HepG2 (cell line): ENCODE results near the gene PGA5. TPM values are rescaled to one million over a fixed set of nuclear protein-coding genes. Genes with fewer than 3 reads are reported as not detected.

Experiments used
- EZH2 ChIP-seq: conservative IDR thresholded peaks from 2 replicates; pipeline ENCODE4 v1.6.1; 2012; ENCODE audit warnings: mild to moderate bottlenecking, low read depth, low read length, moderate library complexity
- FIP1L1 ChIP-seq: fragments of 200-400 bp; formaldehyde crosslinking; IDR thresholded peaks from 2 replicates; pipeline ENCODE4 v1.6.1; 2018; ENCODE audit warnings: low read depth, mild to moderate bottlenecking, low read length, moderate library complexity, borderline replicate concordance; ENCODE audit not compliant: insufficient read depth
- MEIS1 ChIP-seq: sonication (generic); formaldehyde crosslinking; IDR thresholded peaks from 2 replicates; pipeline ENCODE4 v1.9.0; 2021; ENCODE audit warnings: mild to moderate bottlenecking, missing genetic modification reagents, moderate library complexity, borderline replicate concordance
- TGIF2 ChIP-seq: IDR thresholded peaks from 2 replicates; pipeline ENCODE4 v1.6.1; 2016; ENCODE audit warnings: control low read depth, missing compliant biosample characterization
- XBP1 ChIP-seq: sonication (generic); formaldehyde crosslinking; IDR thresholded peaks from 2 replicates; pipeline ENCODE4 v1.5.0; 2020; ENCODE audit warnings: missing genetic modification reagents
- ZC3H13 ChIP-seq: sonication (generic); formaldehyde crosslinking; IDR thresholded peaks from 2 replicates; pipeline ENCODE4 v1.8.1; 2023; ENCODE audit warnings: mild to moderate bottlenecking, missing genetic modification reagents, moderate library complexity
- ZNF317 ChIP-seq: sonication (generic); formaldehyde crosslinking; IDR thresholded peaks from 2 replicates; pipeline ENCODE4 v1.5.0; 2020; ENCODE audit warnings: mild to moderate bottlenecking, missing genetic modification reagents
- ZNF772 ChIP-seq: sonication (generic); formaldehyde crosslinking; IDR thresholded peaks from 2 replicates; pipeline ENCODE4 v1.5.0; 2020; ENCODE audit warnings: mild to moderate bottlenecking, missing genetic modification reagents
- ZNF883 ChIP-seq: sonication (generic); formaldehyde crosslinking; IDR thresholded peaks from 2 replicates; pipeline ENCODE4 v1.5.1; 2020; ENCODE audit warnings: mild to moderate bottlenecking, missing genetic modification reagents; ENCODE audit errors: not compliant biosample characterization
- polyA plus RNA-seq, 8 experiments: library from polyadenylated mRNA; depleted of rRNA in 3 of 8; stranded (reverse) in 7 of 8; unstranded in 1 of 8; fragments of >200 nt; fragmentation: Illumina TruSeq in 4 of 8; extraction: Trizol in 4 of 8; gene quantifications; 2 replicates each; pipeline versions ENCODE4 v1.2.1 to v1.2.3, GENCODE V29; 2011 to 2016; ENCODE audit warnings: low read depth in 4 of 8, missing spikeins in 1 of 8, mixed read lengths in 1 of 8; ENCODE audit not compliant: insufficient read depth in 1 of 8
- total RNA-seq, 5 experiments: library from RNA; depleted of rRNA; stranded (reverse); fragments of >200 nt; fragmentation: Illumina TruSeq; extraction: Trizol; gene quantifications; 2 replicates each; pipeline ENCODE4 v1.2.3, GENCODE V29; 2016; ENCODE audit warnings: low read depth in 1 of 5
- TF ChIP-seq, protein P1 (sequence below): sonication (generic); formaldehyde crosslinking; IDR thresholded peaks from 2 replicates; pipeline ENCODE4 v1.5.0; 2020; ENCODE audit warnings: mild to moderate bottlenecking, missing genetic modification reagents
- TF ChIP-seq, protein P2 (sequence below): sonication (generic); formaldehyde crosslinking; IDR thresholded peaks from 2 replicates; pipeline ENCODE4 v1.4.0; 2020; ENCODE audit warnings: missing genetic modification reagents, mild to moderate bottlenecking, borderline replicate concordance
- TF ChIP-seq, protein P3 (sequence below): sonication (generic); formaldehyde crosslinking; conservative IDR thresholded peaks from 2 replicates; pipeline ENCODE4 v1.4.0; 2020; ENCODE audit warnings: mild to moderate bottlenecking, missing genetic modification reagents, moderate library complexity
- TF ChIP-seq, protein P4 (sequence below): IDR thresholded peaks from 2 replicates; pipeline ENCODE4 v1.6.1; 2012; ENCODE audit warnings: inconsistent platforms
- TF ChIP-seq, protein P5 (sequence below): sonication (generic); formaldehyde crosslinking; IDR thresholded peaks from 2 replicates; pipeline ENCODE4 v1.4.0; 2020; ENCODE audit warnings: missing genetic modification reagents

The PGA5 gene
- total and polyA plus RNA-seq, 2 of the 13 experiments (the other 11 are each of a cell fraction or from before 2014, with no cell fraction given): not detected

DNA sequence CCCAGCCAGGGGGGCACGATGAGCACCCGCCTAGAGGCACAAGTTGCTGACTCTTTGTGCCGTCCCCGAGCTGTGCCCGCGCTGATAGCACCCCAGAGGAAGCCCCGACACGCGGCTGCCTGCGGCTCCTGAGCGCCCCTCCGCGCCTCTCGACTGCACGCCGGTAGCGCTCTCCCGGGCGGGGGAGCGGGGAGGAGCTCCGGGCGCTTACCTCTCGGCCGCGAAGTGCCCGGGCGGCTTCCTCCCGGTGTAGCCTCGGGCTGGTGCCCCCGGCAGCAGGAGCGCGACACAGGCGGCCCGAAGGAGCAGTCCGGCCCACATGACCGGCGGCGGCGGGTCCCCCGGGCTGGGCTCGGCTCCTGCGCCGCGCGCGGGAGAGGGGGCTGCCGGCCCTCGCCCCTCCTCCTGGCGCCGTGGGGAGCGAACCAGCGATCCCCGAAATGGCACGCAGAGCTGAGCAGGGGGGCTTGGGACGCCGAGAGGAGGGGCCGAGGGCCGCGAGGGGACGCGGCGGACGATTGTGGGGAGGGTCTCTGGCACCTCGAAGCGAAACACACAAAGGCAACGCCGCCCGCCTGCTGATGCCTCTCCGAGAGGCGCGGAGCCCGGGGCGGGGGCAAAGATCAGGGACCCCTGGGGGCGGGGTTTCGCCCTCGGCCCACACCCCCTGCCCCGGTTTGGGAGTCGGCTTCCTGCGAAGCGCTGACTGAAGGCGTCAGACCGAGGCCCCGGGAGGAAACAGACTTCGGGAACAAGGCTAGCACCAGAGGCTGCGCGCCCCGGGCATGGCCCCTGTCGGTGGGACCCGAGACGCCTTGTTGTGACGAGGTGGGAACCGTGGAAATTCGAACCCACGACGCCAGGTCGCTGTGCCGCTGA, 54.0 kb downstream of the PGA5 start, which contains the start of gene VWCE (continued):
- TF ChIP-seq, protein P1, sequence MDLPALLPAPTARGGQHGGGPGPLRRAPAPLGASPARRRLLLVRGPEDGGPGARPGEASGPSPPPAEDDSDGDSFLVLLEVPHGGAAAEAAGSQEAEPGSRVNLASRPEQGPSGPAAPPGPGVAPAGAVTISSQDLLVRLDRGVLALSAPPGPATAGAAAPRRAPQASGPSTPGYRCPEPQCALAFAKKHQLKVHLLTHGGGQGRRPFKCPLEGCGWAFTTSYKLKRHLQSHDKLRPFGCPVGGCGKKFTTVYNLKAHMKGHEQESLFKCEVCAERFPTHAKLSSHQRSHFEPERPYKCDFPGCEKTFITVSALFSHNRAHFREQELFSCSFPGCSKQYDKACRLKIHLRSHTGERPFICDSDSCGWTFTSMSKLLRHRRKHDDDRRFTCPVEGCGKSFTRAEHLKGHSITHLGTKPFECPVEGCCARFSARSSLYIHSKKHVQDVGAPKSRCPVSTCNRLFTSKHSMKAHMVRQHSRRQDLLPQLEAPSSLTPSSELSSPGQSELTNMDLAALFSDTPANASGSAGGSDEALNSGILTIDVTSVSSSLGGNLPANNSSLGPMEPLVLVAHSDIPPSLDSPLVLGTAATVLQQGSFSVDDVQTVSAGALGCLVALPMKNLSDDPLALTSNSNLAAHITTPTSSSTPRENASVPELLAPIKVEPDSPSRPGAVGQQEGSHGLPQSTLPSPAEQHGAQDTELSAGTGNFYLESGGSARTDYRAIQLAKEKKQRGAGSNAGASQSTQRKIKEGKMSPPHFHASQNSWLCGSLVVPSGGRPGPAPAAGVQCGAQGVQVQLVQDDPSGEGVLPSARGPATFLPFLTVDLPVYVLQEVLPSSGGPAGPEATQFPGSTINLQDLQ: no peak
- no peak for TF ChIP-seq MEIS1 (CRISPR knock-in tag)
- TF ChIP-seq ZNF772: peak; percentile 37; the same call in 1 of the 2 replicates
- TF ChIP-seq, protein P2, sequence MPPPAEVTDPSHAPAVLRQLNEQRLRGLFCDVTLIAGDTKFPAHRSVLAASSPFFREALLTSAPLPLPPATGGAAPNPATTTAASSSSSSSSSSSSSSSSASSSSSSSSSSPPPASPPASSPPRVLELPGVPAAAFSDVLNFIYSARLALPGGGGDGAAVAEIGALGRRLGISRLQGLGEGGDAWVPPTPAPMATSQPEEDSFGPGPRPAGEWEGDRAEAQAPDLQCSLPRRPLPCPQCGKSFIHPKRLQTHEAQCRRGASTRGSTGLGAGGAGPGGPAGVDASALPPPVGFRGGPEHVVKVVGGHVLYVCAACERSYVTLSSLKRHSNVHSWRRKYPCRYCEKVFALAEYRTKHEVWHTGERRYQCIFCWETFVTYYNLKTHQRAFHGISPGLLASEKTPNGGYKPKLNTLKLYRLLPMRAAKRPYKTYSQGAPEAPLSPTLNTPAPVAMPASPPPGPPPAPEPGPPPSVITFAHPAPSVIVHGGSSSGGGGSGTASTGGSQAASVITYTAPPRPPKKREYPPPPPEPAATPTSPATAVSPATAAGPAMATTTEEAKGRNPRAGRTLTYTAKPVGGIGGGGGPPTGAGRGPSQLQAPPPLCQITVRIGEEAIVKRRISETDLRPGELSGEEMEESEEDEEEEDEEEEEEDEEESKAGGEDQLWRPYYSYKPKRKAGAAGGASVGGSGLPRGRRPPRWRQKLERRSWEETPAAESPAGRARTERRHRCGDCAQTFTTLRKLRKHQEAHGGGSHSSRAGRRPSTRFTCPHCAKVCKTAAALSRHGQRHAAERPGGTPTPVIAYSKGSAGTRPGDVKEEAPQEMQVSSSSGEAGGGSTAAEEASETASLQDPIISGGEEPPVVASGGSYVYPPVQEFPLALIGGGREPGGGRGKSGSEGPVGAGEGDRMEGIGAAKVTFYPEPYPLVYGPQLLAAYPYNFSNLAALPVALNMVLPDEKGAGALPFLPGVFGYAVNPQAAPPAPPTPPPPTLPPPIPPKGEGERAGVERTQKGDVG (CRISPR knock-in tag): no peak; the same call in 1 of the 2 replicates
- TF ChIP-seq EZH2: no peak
- TF ChIP-seq, protein P3, sequence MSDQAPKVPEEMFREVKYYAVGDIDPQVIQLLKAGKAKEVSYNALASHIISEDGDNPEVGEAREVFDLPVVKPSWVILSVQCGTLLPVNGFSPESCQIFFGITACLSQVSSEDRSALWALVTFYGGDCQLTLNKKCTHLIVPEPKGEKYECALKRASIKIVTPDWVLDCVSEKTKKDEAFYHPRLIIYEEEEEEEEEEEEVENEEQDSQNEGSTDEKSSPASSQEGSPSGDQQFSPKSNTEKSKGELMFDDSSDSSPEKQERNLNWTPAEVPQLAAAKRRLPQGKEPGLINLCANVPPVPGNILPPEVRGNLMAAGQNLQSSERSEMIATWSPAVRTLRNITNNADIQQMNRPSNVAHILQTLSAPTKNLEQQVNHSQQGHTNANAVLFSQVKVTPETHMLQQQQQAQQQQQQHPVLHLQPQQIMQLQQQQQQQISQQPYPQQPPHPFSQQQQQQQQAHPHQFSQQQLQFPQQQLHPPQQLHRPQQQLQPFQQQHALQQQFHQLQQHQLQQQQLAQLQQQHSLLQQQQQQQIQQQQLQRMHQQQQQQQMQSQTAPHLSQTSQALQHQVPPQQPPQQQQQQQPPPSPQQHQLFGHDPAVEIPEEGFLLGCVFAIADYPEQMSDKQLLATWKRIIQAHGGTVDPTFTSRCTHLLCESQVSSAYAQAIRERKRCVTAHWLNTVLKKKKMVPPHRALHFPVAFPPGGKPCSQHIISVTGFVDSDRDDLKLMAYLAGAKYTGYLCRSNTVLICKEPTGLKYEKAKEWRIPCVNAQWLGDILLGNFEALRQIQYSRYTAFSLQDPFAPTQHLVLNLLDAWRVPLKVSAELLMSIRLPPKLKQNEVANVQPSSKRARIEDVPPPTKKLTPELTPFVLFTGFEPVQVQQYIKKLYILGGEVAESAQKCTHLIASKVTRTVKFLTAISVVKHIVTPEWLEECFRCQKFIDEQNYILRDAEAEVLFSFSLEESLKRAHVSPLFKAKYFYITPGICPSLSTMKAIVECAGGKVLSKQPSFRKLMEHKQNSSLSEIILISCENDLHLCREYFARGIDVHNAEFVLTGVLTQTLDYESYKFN (CRISPR knock-in tag): peak; percentile 73
- TF ChIP-seq ZNF883 (CRISPR knock-in tag): no peak
- 0 out of 2 replicates have a peak, but pooled peaks have one; percentile 30 for TF ChIP-seq TGIF2 (CRISPR knock-in tag)
- TF ChIP-seq FIP1L1: peak; percentile 63; the same call in 1 of the 2 replicates
- TF ChIP-seq ZNF317 (CRISPR knock-in tag): peak; percentile 48; the same call in 1 of the 2 replicates
- TF ChIP-seq, protein P4, sequence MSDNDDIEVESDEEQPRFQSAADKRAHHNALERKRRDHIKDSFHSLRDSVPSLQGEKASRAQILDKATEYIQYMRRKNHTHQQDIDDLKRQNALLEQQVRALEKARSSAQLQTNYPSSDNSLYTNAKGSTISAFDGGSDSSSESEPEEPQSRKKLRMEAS: peak; percentile 53; the same call in 1 of the 2 replicates
- TF ChIP-seq, protein P5, sequence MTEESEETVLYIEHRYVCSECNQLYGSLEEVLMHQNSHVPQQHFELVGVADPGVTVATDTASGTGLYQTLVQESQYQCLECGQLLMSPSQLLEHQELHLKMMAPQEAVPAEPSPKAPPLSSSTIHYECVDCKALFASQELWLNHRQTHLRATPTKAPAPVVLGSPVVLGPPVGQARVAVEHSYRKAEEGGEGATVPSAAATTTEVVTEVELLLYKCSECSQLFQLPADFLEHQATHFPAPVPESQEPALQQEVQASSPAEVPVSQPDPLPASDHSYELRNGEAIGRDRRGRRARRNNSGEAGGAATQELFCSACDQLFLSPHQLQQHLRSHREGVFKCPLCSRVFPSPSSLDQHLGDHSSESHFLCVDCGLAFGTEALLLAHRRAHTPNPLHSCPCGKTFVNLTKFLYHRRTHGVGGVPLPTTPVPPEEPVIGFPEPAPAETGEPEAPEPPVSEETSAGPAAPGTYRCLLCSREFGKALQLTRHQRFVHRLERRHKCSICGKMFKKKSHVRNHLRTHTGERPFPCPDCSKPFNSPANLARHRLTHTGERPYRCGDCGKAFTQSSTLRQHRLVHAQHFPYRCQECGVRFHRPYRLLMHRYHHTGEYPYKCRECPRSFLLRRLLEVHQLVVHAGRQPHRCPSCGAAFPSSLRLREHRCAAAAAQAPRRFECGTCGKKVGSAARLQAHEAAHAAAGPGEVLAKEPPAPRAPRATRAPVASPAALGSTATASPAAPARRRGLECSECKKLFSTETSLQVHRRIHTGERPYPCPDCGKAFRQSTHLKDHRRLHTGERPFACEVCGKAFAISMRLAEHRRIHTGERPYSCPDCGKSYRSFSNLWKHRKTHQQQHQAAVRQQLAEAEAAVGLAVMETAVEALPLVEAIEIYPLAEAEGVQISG (CRISPR knock-in tag): peak; percentile 77
- TF ChIP-seq ZC3H13 (CRISPR knock-in tag): peak; percentile 86
- no peak; the same call in 1 of the 2 replicates for TF ChIP-seq XBP1 (CRISPR knock-in tag)
